HepG2 (cell line): Measurements from ENCODE around the gene CIAO2A. TPM values are rescaled to one million over a fixed set of nuclear protein-coding genes. Genes with fewer than 3 reads are reported as not detected.

Source experiments
- ATAC-seq: fragments of 200-7000 bp; cut with Tn5 transposase; 3 replicates; pipeline ENCODE4 v1.9.1; 2020; ENCODE audit warnings: mild to moderate bottlenecking, moderate library complexity
- BruUV-seq: library from RNA; stranded (reverse); fragments of 400-500 nt; replicated peaks from 2 replicates; lab custom pipeline; 2021; lab: Mats Ljungman, UMichigan
- CTCF ChIA-PET: fragments of 300-600 bp; formaldehyde crosslinking; extraction: SDS; loops from one replicate; lab custom pipeline; 2021; ENCODE audit warnings: low total read pairs, inconsistent platforms, low intra/inter-chr PET ratio; lab: Yijun Ruan, JAX
- POLR2A ChIA-PET: fragments of 350-600 bp; sonication (Branson Sonifier 250); formaldehyde crosslinking; loops from one replicate; lab custom pipeline; 2020; ENCODE audit warnings: antibody characterized with exemption, inconsistent platforms; lab: Yijun Ruan, JAX
- DNase-seq: peaks from one replicate; pipeline ENCODE4 v3.0.0-alpha.2; 2015; ENCODE audit warnings: low spot score
- FAIRE-seq: peaks from 3 replicates; lab custom pipeline; 2011; peaks lifted over from hg19 to GRCh38; lab: Jason Lieb, UNC
- H2AFZ ChIP-seq: one replicate; pipeline ENCODE4 v1.6.1; 2011; ENCODE audit warnings: low read length, inconsistent platforms
- H3K27ac ChIP-seq: fragments of 300-600 bp; 3 replicates; pipeline ENCODE4 v1.8.0; 2011; ENCODE audit warnings: mixed run types, mild to moderate bottlenecking, mixed read lengths, low read length, inconsistent platforms; ENCODE audit not compliant: insufficient read depth; ENCODE audit errors: extremely low read length
- H3K27me3 ChIP-seq, 2 experiments: fragments of 200-600 bp in 1 of 2; 2 replicates in 1 of 2; 3 replicates in 1 of 2; pipeline versions ENCODE4 v1.6.0 to v1.8.0; 2011; ENCODE audit warnings: low read length in 2 of 2, mild to moderate bottlenecking in 2 of 2, moderate library complexity in 2 of 2, inconsistent platforms in 1 of 2; ENCODE audit not compliant: insufficient read depth in 2 of 2, control insufficient read depth in 1 of 2
- H3K36me3 ChIP-seq, 2 experiments: fragments of 200-600 bp in 1 of 2; replicated peaks in 1 of 2; 2 replicates in 1 of 2; 3 replicates in 1 of 2; pipeline versions ENCODE4 v1.5.1 to v1.8.0; 2011; ENCODE audit warnings: low read length in 2 of 2, inconsistent platforms in 1 of 2; ENCODE audit not compliant: insufficient read depth in 2 of 2, control insufficient read depth in 1 of 2
- H3K4me1 ChIP-seq: 2 replicates; pipeline ENCODE4 v1.5.1; 2012; ENCODE audit warnings: low read length, inconsistent platforms; ENCODE audit not compliant: insufficient read depth
- H3K4me2 ChIP-seq: 2 replicates; pipeline ENCODE4 v1.6.0; 2011; ENCODE audit warnings: low read depth, low read length, inconsistent platforms
- H3K4me3 ChIP-seq, 3 experiments: fragments of 200-600 bp in 1 of 3; sonication (generic), shearing (Covaris generic) in 1 of 3; replicated peaks in 1 of 3; 2 replicates each; pipeline ENCODE4 v1.5.1; 2011 to 2016; ENCODE audit warnings: low read length in 3 of 3, inconsistent platforms in 2 of 3, low read depth in 2 of 3, mild to moderate bottlenecking in 2 of 3, control low read depth in 1 of 3, mixed read lengths in 1 of 3; ENCODE audit not compliant: insufficient read depth in 1 of 3
- H3K79me2 ChIP-seq: one replicate; pipeline ENCODE4 v1.6.1; 2011; ENCODE audit warnings: low read length, inconsistent platforms; ENCODE audit not compliant: insufficient read depth
- H3K9ac ChIP-seq: 2 replicates; pipeline ENCODE4 v1.6.0; 2011; ENCODE audit warnings: mild to moderate bottlenecking, low read depth, low read length, inconsistent platforms; ENCODE audit not compliant: insufficient read depth
- H3K9me3 ChIP-seq: 2 replicates; pipeline ENCODE4 v1.5.1; 2012; ENCODE audit warnings: mild to moderate bottlenecking, low read length
- H4K20me1 ChIP-seq: 2 replicates; pipeline ENCODE4 v1.6.0; 2011; ENCODE audit warnings: inconsistent platforms, mild to moderate bottlenecking, low read length, moderate library complexity; ENCODE audit not compliant: insufficient read depth
- BCL6 ChIP-seq: IDR thresholded peaks from 2 replicates; pipeline ENCODE4 v1.6.1; 2016; ENCODE audit warnings: missing genetic modification reagents, missing compliant biosample characterization
- CBX5 ChIP-seq: sonication (generic); formaldehyde crosslinking; IDR thresholded peaks from 2 replicates; pipeline ENCODE4 v1.4.0; 2020; ENCODE audit warnings: missing genetic modification reagents, borderline replicate concordance
- FOXJ3 ChIP-seq: sonication (generic); formaldehyde crosslinking; IDR thresholded peaks from 2 replicates; pipeline ENCODE4 v1.4.0; 2020; ENCODE audit warnings: missing genetic modification reagents, mild to moderate bottlenecking, borderline replicate concordance
- FOXO1 ChIP-seq: sonication (generic); formaldehyde crosslinking; IDR thresholded peaks from 2 replicates; pipeline ENCODE4 v1.4.0; 2020; ENCODE audit warnings: missing genetic modification reagents
- HNRNPL ChIP-seq: fragments of 200-400 bp; formaldehyde crosslinking; IDR thresholded peaks from 2 replicates; pipeline ENCODE4 v1.6.1; 2017; ENCODE audit warnings: mild to moderate bottlenecking, low read depth, low read length
- ISX ChIP-seq: sonication (generic); formaldehyde crosslinking; conservative IDR thresholded peaks from 2 replicates; pipeline ENCODE4 v1.5.0; 2020; ENCODE audit warnings: missing genetic modification reagents
- KAT8 ChIP-seq: IDR thresholded peaks from 2 replicates; pipeline ENCODE4 v1.6.1; 2016; ENCODE audit warnings: missing genetic modification reagents, missing compliant biosample characterization
- NCOA1 ChIP-seq: sonication (generic); formaldehyde crosslinking; IDR thresholded peaks from 2 replicates; pipeline ENCODE4 v1.9.0; 2021; ENCODE audit warnings: missing genetic modification reagents
- NPAS2 ChIP-seq: sonication (generic); formaldehyde crosslinking; IDR thresholded peaks from 2 replicates; pipeline ENCODE4 v1.8.0; 2022; ENCODE audit warnings: mild to moderate bottlenecking, missing genetic modification reagents, borderline replicate concordance
- RARA ChIP-seq: IDR thresholded peaks from 2 replicates; pipeline ENCODE4 v1.6.1; 2016; ENCODE audit warnings: missing genetic modification reagents, missing compliant biosample characterization
- ZNF10 ChIP-seq: sonication (generic); formaldehyde crosslinking; IDR thresholded peaks from 2 replicates; pipeline ENCODE4 v1.4.0; 2020; ENCODE audit warnings: mild to moderate bottlenecking, low read depth, missing genetic modification reagents, borderline replicate concordance
- ZNF296 ChIP-seq: sonication (generic); formaldehyde crosslinking; conservative IDR thresholded peaks from 2 replicates; pipeline ENCODE4 v1.5.0; 2020; ENCODE audit warnings: mild to moderate bottlenecking, missing genetic modification reagents
- ZNF431 ChIP-seq: sonication (generic); formaldehyde crosslinking; IDR thresholded peaks from 2 replicates; pipeline ENCODE4 v1.9.0; 2022; ENCODE audit warnings: missing genetic modification reagents, low read depth, mild to moderate bottlenecking, borderline replicate concordance
- ZNF496 ChIP-seq: sonication (generic); formaldehyde crosslinking; IDR thresholded peaks from 2 replicates; pipeline ENCODE4 v1.8.1; 2023; ENCODE audit warnings: mild to moderate bottlenecking, moderate library complexity, missing genetic modification reagents; ENCODE audit not compliant: insufficient replicate concordance
- ZNF572 ChIP-seq: sonication (generic); formaldehyde crosslinking; IDR thresholded peaks from 2 replicates; pipeline ENCODE4 v1.5.1; 2020; ENCODE audit warnings: mild to moderate bottlenecking, missing genetic modification reagents
- ZNF605 ChIP-seq: sonication (generic); formaldehyde crosslinking; IDR thresholded peaks from 2 replicates; pipeline ENCODE4 v1.8.0; 2022; ENCODE audit warnings: mild to moderate bottlenecking, missing genetic modification reagents
- WGBS: methylation state at CpG from one replicate; pipeline ENCODE4 v1.1.6; 2017; ENCODE audit warnings: low lambda C conversion rate; 5-methylcytosine and 5-hydroxymethylcytosine counted together
- in situ Hi-C: cut with HindIII; loops from 2 replicates; pipeline ENCODE4 v1.10.0; 2017; ENCODE audit warnings: low pct_unique_long_range_greater_than_20kb; ENCODE audit not compliant: extremely low pct_ligation_motif_present
- intact Hi-C: fragments of 100-400 bp; cut with micrococcal nuclease; formaldehyde crosslinking; loops from one replicate; pipeline ENCODE4 v1.10.0; 2022; ENCODE audit not compliant: unreplicated experiment
- polyA plus RNA-seq, 8 experiments: library from polyadenylated mRNA; depleted of rRNA in 3 of 8; stranded (reverse) in 7 of 8; unstranded in 1 of 8; fragments of >200 nt; fragmentation: Illumina TruSeq in 4 of 8; extraction: Trizol in 4 of 8; gene quantifications; 2 replicates each; pipeline versions ENCODE4 v1.2.1 to v1.2.3, GENCODE V29; 2011 to 2016; ENCODE audit warnings: low read depth in 4 of 8, missing spikeins in 1 of 8, mixed read lengths in 1 of 8; ENCODE audit not compliant: insufficient read depth in 1 of 8
- total RNA-seq, 5 experiments: library from RNA; depleted of rRNA; stranded (reverse); fragments of >200 nt; fragmentation: Illumina TruSeq; extraction: Trizol; gene quantifications; 2 replicates each; pipeline ENCODE4 v1.2.3, GENCODE V29; 2016; ENCODE audit warnings: low read depth in 1 of 5
- TF ChIP-seq, protein P1 (sequence below): sonication (generic); formaldehyde crosslinking; IDR thresholded peaks from 2 replicates; pipeline ENCODE4 v1.4.0; 2020; ENCODE audit warnings: missing genetic modification reagents
- TF ChIP-seq, protein P2 (sequence below): sonication (generic); formaldehyde crosslinking; IDR thresholded peaks from 2 replicates; pipeline ENCODE4 v1.4.0; 2020; ENCODE audit warnings: missing genetic modification reagents
- TF ChIP-seq, protein P3 (sequence below): IDR thresholded peaks from 2 replicates; pipeline ENCODE4 v1.6.1; 2016; ENCODE audit warnings: low read depth, control low read depth

Gene CIAO2A
- total and polyA plus RNA-seq, 2 of the 13 experiments (the other 11 are each of a cell fraction or from before 2014, with no cell fraction given), result 83.0 to 100 TPM

DNA sequence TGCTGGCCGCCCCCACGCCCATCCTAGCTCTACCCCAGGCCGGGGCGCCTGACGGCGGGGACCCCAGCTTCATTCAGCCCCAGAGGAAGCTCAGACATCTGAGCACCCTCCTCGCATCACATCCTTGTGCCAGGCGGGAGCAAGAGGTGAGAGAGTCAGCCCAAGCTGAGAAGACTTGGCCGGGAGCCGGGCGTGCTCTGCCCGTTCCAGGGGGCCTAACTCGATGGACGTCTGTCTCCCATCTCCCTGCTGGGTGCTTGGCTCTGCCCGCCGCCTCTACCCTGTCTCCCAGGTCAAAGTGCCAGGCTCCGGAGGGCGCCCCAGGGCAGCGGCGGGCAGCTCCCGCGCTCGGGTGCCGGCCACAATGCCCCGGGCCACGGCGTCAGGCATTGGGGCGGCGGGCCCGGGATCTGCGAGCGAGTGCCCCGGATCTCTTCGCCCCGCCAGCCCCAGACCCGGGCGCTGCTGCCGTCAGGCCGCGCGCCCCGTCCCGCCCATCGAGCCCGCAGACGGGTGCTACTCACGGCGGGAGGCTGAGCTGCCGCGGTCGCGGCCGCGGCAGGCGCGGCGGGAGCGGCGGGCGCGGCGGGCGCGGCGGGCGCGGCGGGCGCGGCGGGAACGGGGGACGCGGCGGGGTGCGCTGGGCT is 47.7 kb downstream of the CIAO2A start (continued):
- TF ChIP-seq FOXO1 (CRISPR knock-in tag) (no peak), BCL6 (no peak), HNRNPL (0 out of 2 replicates have a peak, but pooled peaks have one; percentile 42)
- TF ChIP-seq, protein P1, sequence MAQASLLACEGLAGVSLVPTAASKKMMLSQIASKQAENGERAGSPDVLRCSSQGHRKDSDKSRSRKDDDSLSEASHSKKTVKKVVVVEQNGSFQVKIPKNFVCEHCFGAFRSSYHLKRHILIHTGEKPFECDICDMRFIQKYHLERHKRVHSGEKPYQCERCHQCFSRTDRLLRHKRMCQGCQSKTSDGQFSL (CRISPR knock-in tag), result no peak
- TF ChIP-seq, protein P2, sequence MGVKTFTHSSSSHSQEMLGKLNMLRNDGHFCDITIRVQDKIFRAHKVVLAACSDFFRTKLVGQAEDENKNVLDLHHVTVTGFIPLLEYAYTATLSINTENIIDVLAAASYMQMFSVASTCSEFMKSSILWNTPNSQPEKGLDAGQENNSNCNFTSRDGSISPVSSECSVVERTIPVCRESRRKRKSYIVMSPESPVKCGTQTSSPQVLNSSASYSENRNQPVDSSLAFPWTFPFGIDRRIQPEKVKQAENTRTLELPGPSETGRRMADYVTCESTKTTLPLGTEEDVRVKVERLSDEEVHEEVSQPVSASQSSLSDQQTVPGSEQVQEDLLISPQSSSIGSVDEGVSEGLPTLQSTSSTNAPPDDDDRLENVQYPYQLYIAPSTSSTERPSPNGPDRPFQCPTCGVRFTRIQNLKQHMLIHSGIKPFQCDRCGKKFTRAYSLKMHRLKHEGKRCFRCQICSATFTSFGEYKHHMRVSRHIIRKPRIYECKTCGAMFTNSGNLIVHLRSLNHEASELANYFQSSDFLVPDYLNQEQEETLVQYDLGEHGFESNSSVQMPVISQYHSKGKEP (CRISPR knock-in tag), result no peak

DNA sequence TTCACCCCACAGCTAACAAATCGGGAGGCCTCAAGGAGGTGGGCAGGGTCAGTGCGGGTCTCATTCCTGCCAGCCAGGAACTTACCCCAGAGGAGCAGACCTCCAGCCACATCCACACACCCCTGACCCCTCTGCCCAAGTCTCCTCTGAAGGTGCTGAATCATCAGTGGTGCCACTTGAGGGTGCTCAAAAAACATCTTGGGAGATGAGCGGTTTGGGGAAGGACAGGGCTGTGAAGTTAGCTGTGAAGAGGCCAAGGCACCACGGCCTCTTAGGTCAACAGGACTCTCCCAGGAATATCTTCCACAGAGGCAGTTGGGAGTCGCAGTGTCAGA is 48.6 kb downstream of the CIAO2A start:
- in situ Hi-C loops (no loop called here), intact Hi-C loops (no loop called here)
- Histone ChIP-seq H3K9me3 (no peaks in the 10 kb centered on the region), H4K20me1 (no peaks in the 10 kb centered on the region), H3K4me3 (no peak overlapping the region), H3K79me2 (no peaks in the 10 kb centered on the region), H2AFZ (no peak overlapping the region), H3K27me3 (peaks cover 2 to 46% of the 10 kb centered on the region in 2 experiments; a peak in 4 of 5 replicates), H3K4me1 (peaks cover 25% of the 10 kb centered on the region), H3K27ac (no peak overlapping the region), H3K36me3 (no peaks in the 10 kb centered on the region), H3K9ac (no peak overlapping the region), H3K4me2 (no peak overlapping the region)
- no peak for FAIRE-seq
- WGBS, result 67% methylated on average over 3 of the region's 5 CpGs
- ATAC-seq, result no peak
- CTCF ChIA-PET, result no interaction called here
- POLR2A ChIA-PET, result interaction anchor here (0.9 kb wide), 1 partner anchor 28 kb away, joined by 3 read pairs; no protein-coding TSS in a partner anchor
- no TSS peak for BruUV-seq
- DNase-seq, result no peak
- TF ChIP-seq ZNF496 (CRISPR knock-in tag), result no peak
- no peak for TF ChIP-seq ZNF572 (CRISPR knock-in tag)
- no peak for TF ChIP-seq NPAS2
- TF ChIP-seq CBX5 (CRISPR knock-in tag), result no peak
- no peak for TF ChIP-seq RARA (CRISPR knock-in tag)
- TF ChIP-seq ZNF431 (CRISPR knock-in tag), result no peak
- TF ChIP-seq ISX, result no peak
- no peak for TF ChIP-seq FOXJ3
- no peak for TF ChIP-seq KAT8 (CRISPR knock-in tag)
- no peak for TF ChIP-seq ZNF10 (CRISPR knock-in tag)
- TF ChIP-seq ZNF296 (CRISPR knock-in tag), result no peak
- TF ChIP-seq, protein P3, sequence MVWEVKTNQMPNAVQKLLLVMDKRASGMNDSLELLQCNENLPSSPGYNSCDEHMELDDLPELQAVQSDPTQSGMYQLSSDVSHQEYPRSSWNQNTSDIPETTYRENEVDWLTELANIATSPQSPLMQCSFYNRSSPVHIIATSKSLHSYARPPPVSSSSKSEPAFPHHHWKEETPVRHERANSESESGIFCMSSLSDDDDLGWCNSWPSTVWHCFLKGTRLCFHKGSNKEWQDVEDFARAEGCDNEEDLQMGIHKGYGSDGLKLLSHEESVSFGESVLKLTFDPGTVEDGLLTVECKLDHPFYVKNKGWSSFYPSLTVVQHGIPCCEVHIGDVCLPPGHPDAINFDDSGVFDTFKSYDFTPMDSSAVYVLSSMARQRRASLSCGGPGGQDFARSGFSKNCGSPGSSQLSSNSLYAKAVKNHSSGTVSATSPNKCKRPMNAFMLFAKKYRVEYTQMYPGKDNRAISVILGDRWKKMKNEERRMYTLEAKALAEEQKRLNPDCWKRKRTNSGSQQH (CRISPR knock-in tag), result no peak
- no peak for TF ChIP-seq ZNF605
- no peak for TF ChIP-seq NCOA1 (CRISPR knock-in tag)
